GM12891 (cell line): ENCODE data around the gene MGMT.

Source experiments
- POLR2A ChIP-seq: IDR thresholded peaks from 2 replicates; pipeline ENCODE4 v1.6.1; 2011; ENCODE audit warnings: low read depth, low read length, control low read depth
- POLR2AphosphoS5 ChIP-seq: IDR thresholded peaks from 2 replicates; pipeline ENCODE4 v1.6.1; 2011; ENCODE audit warnings: low read depth, low read length, control low read depth
- SPI1 ChIP-seq: IDR thresholded peaks from 2 replicates; pipeline ENCODE4 v1.6.1; 2011; ENCODE audit warnings: low read depth, low read length, control low read depth
- TAF1 ChIP-seq: IDR thresholded peaks from 2 replicates; pipeline ENCODE4 v1.6.1; 2011; ENCODE audit warnings: low read depth, low read length, control low read depth

- no peak for TF ChIP-seq POLR2A
- no peak for TF ChIP-seq TAF1
- TF ChIP-seq SPI1 = no peak
- no peak for TF ChIP-seq POLR2AphosphoS5
Observed at GRCh38 chr10:129786216-129786615, 319.2 kb downstream of the MGMT start.
